Measurements from ENCODE around the gene TNRC6C. TPM values are rescaled to one million over a fixed set of nuclear protein-coding genes. Genes with fewer than 3 reads are reported as not detected.

TNRC6C gene
- total and polyA plus RNA-seq, 9 of the 15 experiments (the other 6 are each of a cell fraction or from before 2014, with no cell fraction given): 0.20 to 4.9 (median 2.3) TPM

GRCh38 chr17:78001182-78001581 lies 42.7 kb downstream of the TNRC6C start:
- POLR2A ChIA-PET: interaction anchor here (0.6 to 0.9 kb wide), 2 partner anchors 31 to 74 kb away, joined by 3 read pairs; no protein-coding TSS in a partner anchor
- H3K9ac ChIP-seq (ENCODE audit: insufficient read depth in 1 of 2, low read depth in 2 of 2, low read length in 2 of 2): no peak overlapping the region
- WGBS (ENCODE audit: insufficient coverage, low coverage, missing lambda C conversion rate): 33% methylated on average over 3 of the region's 3 CpGs

More at GRCh38 chr17:78001182-78001581, 42.7 kb downstream of the TNRC6C start:
- ATAC-seq (no peak), FAIRE-seq (no peak), DNase-seq (ENCODE audit: extremely low read depth in 1 of 4, low spot score in 3 of 4) (no peak)
- H3K4me1 ChIP-seq (replicated peaks in 1 of 2; ENCODE audit: control insufficient read depth in 2 of 2, insufficient read depth in 2 of 2, low read length in 2 of 2): peaks cover 0 to 9% of the 10 kb centered on the region in 2 experiments; a peak in 2 of 5 replicates
- no peaks in the 10 kb centered on the region for H4K20me1 ChIP-seq (replicated peaks; ENCODE audit: control insufficient read depth, insufficient read depth, low read length)
- in situ Hi-C loops (cut with MboI) (no loop called here), intact Hi-C loops (cut with micrococcal nuclease) (no loop called here)
- H3K9me3 ChIP-seq (replicated peaks; ENCODE audit: control insufficient read depth, insufficient read depth, low read depth, low read length): no peaks in the 10 kb centered on the region
- no TSS peak for BruUV-seq (replicated peaks)
- H3K79me2 ChIP-seq (ENCODE audit: control insufficient read depth, insufficient read depth, low read length): no peaks in the 10 kb centered on the region
- H3K9me1 ChIP-seq (ENCODE audit: control insufficient read depth, insufficient read depth, low read length): no peaks in the 10 kb centered on the region
- no peak overlapping the region for H3K27ac ChIP-seq (ENCODE audit: extremely low read depth, low read depth, low read length)
- TF ChIP-seq HNRNPLL (IDR thresholded peaks at IDR 0.05; ENCODE audit: low read depth, low read length, poor library complexity, severe bottlenecking) (no peak), CHD4 (IDR thresholded peaks at IDR 0.05; ENCODE audit: insufficient read depth, insufficient replicate concordance, low read depth, low read length, poor library complexity, severe bottlenecking) (no peak), ZNF584 (CRISPR knock-in tag; IDR thresholded peaks at IDR 0.05; ENCODE audit: low read depth) (no peak), ZNF133 (CRISPR knock-in tag; IDR thresholded peaks at IDR 0.05) (no peak), FIP1L1 (IDR thresholded peaks at IDR 0.05; ENCODE audit: low read depth, low read length, poor library complexity, severe bottlenecking) (no peak), MBD2 (IDR thresholded peaks at IDR 0.05; ENCODE audit: borderline replicate concordance, low read depth) (no peak), GATAD2A (IDR thresholded peaks at IDR 0.05) (no peak), RBM34 (IDR thresholded peaks at IDR 0.05; ENCODE audit: borderline replicate concordance, insufficient read depth, low read length) (no peak), KLF1 (tag; IDR thresholded peaks at IDR 0.05) (no peak), CCNT2 (IDR thresholded peaks at IDR 0.05; ENCODE audit: borderline replicate concordance, extremely low read depth, insufficient read length, low read depth, low read length) (no peak), TARDBP (IDR thresholded peaks at IDR 0.05) (no peak), NFXL1 (CRISPR knock-in tag; IDR thresholded peaks at IDR 0.05) (no peak), PKNOX1 (IDR thresholded peaks at IDR 0.05) (no peak), GABPA (tag; conservative IDR thresholded peaks at IDR 0.05; ENCODE audit: low read depth) (no peak), ZNF324 (CRISPR knock-in tag; IDR thresholded peaks at IDR 0.05) (no peak), ZNF41 (CRISPR knock-in tag; conservative IDR thresholded peaks at IDR 0.05) (no peak), E2F8 (IDR thresholded peaks at IDR 0.05; ENCODE audit: low read depth, partially characterized antibody) (no peak), COPS2 (conservative IDR thresholded peaks at IDR 0.05) (no peak)
- no peaks in the 10 kb centered on the region for H3K27me3 ChIP-seq (ENCODE audit: control insufficient read depth in 2 of 2, insufficient read depth in 2 of 2, low read length in 2 of 2)
- no peak overlapping the region for H3K4me3 ChIP-seq
- H3K36me3 ChIP-seq (ENCODE audit: control insufficient read depth, insufficient read depth, low read length): no peaks in the 10 kb centered on the region; the same call in 2 of the 3 replicates
- CTCF ChIA-PET (ENCODE audit: low intra/inter-chr PET ratio): interaction anchor here (0.6 kb wide), 1 partner anchor 29 kb away, joined by 5 read pairs; no protein-coding TSS in a partner anchor
- no peak overlapping the region for H2AFZ ChIP-seq (ENCODE audit: low read depth, low read length)
- H3K4me2 ChIP-seq (ENCODE audit: insufficient read depth, low read length): no peak overlapping the region
